Measurements from ENCODE around the gene YIPF5.

DNA sequence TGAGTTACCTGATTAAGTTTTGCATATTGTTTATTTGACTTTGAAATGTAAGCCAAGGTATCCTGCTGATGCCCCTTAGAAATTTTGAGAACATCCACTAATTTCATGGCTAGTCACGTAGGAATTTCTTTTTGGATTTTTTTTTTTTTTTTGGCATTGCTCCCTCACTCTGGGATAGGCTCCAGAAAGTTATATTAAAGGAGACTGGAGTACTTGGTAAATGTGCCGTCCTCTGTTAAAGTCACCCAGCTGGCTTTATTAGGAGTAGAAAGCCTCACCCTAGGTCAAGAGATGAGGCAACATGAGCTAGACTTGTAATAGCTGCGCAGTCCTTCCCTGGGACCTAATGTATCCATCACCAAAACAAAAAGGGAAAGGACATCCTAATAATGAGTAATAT, 3.3 kb upstream of the YIPF5 start:
- TF ChIP-seq, protein P1, sequence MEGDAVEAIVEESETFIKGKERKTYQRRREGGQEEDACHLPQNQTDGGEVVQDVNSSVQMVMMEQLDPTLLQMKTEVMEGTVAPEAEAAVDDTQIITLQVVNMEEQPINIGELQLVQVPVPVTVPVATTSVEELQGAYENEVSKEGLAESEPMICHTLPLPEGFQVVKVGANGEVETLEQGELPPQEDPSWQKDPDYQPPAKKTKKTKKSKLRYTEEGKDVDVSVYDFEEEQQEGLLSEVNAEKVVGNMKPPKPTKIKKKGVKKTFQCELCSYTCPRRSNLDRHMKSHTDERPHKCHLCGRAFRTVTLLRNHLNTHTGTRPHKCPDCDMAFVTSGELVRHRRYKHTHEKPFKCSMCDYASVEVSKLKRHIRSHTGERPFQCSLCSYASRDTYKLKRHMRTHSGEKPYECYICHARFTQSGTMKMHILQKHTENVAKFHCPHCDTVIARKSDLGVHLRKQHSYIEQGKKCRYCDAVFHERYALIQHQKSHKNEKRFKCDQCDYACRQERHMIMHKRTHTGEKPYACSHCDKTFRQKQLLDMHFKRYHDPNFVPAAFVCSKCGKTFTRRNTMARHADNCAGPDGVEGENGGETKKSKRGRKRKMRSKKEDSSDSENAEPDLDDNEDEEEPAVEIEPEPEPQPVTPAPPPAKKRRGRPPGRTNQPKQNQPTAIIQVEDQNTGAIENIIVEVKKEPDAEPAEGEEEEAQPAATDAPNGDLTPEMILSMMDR (IDR thresholded peaks at IDR 0.05; ENCODE audit: extremely low read depth in 1 of 2, insufficient read depth in 1 of 2, low read depth in 1 of 2, low read length in 2 of 2) = no peak
- TF ChIP-seq EZH2 (IDR thresholded peaks at IDR 0.05; ENCODE audit: borderline replicate concordance, low read depth, low read length, severe bottlenecking) (no peak), FOS (IDR thresholded peaks at IDR 0.05; ENCODE audit: borderline replicate concordance, insufficient read depth, low read length) (no peak), POLR2A (IDR thresholded peaks at IDR 0.05; ENCODE audit: low read depth, low read length) (no peak), JUN (IDR thresholded peaks at IDR 0.05; ENCODE audit: borderline replicate concordance, insufficient read depth, insufficient read length, low read depth) (no peak), POLR2AphosphoS5 (IDR thresholded peaks at IDR 0.05; ENCODE audit: insufficient read depth, low read depth, low read length) (no peak)
